ENCODE results near the gene ACOT4. TPM values are rescaled to one million over a fixed set of nuclear protein-coding genes. Genes with fewer than 3 reads are reported as not detected.

Gene ACOT4
- total RNA-seq, 1 experiment from 2014 or later = 1.8 TPM

GRCh38 chr14:73567358-73567757 lies 24.3 kb upstream of the ACOT4 start:
- no peak overlapping the region for H2BK120ac ChIP-seq (ENCODE audit: low read depth, low read length, poor library complexity, severe bottlenecking)
- H3K36me3 Mint-ChIP-seq (ENCODE audit: insufficient read depth in 1 of 3, low read depth in 3 of 3) = peaks cover 10 to 29% (median 27%) of the 10 kb centered on the region in 3 experiments
- H4K91ac ChIP-seq (ENCODE audit: insufficient read length, low read depth, low read length) = no peak overlapping the region
- no peak for DNase-seq
- H3K79me2 ChIP-seq (ENCODE audit: insufficient read depth, low read length) = no peaks in the 10 kb centered on the region
- H3K18ac ChIP-seq (ENCODE audit: insufficient read length, low read depth, low read length) = no peak overlapping the region
- no peak overlapping the region for H2BK15ac ChIP-seq (ENCODE audit: low read depth, low read length)
- H3K4me1 ChIP-seq (ENCODE audit: insufficient read depth, low read length) = peaks cover 3% of the 10 kb centered on the region; the same call in 1 of the 2 replicates
- H4K5ac ChIP-seq (ENCODE audit: insufficient read length, low read depth, low read length) = no peak overlapping the region
- no peak overlapping the region for H3K4ac ChIP-seq (ENCODE audit: low read depth, low read length)
- H3K23me2 ChIP-seq (ENCODE audit: insufficient read length, low read depth, low read length, poor library complexity, severe bottlenecking) = peaks cover 7% of the 10 kb centered on the region
- H2BK5ac ChIP-seq (ENCODE audit: insufficient read length, low read length) = no peak overlapping the region
- no peaks in the 10 kb centered on the region for H3K27me3 ChIP-seq (ENCODE audit: insufficient read depth, low read length)
- no peak overlapping the region for H3K23ac ChIP-seq (ENCODE audit: insufficient read length, low read depth, low read length)
- no peaks in the 10 kb centered on the region for H3K9me3 ChIP-seq (ENCODE audit: control insufficient read depth, low read depth, low read length)
- H4K20me1 ChIP-seq (ENCODE audit: control insufficient read depth, insufficient read depth, insufficient read length) = no peaks in the 10 kb centered on the region
- no peak overlapping the region for H3K27ac Mint-ChIP-seq
- WGBS (ENCODE audit: extremely low coverage, insufficient read length, low lambda C conversion rate) = no CpG with 5 or more reads among the region's 7 CpGs
- no peak overlapping the region for H4K8ac ChIP-seq (replicated peaks; ENCODE audit: insufficient read length, low read depth, low read length)
- no peak overlapping the region for H2AFZ ChIP-seq (ENCODE audit: low read length)
- no peak overlapping the region for H3K4me2 ChIP-seq (ENCODE audit: insufficient read depth, insufficient read length, low read length)
- peaks cover 15% of the 10 kb centered on the region for H3K27me3 Mint-ChIP-seq (ENCODE audit: low read depth)
- H3K14ac ChIP-seq (ENCODE audit: insufficient read depth, low read length) = no peak overlapping the region
- no peak for TF ChIP-seq CTCF (conservative IDR thresholded peaks at IDR 0.05)
- H2BK12ac ChIP-seq (ENCODE audit: insufficient read length, low read depth, low read length) = no peak overlapping the region
- peaks cover 24 to 31% of the 10 kb centered on the region in 2 experiments for H3K4me1 Mint-ChIP-seq
- H3T11ph ChIP-seq (ENCODE audit: low read length) = no peak overlapping the region
- H2BK20ac ChIP-seq (ENCODE audit: low read depth, low read length, poor library complexity, severe bottlenecking) = no peak overlapping the region
- peaks cover 10 to 13% of the 10 kb centered on the region in 2 experiments for H3K9me3 Mint-ChIP-seq
- H3K56ac ChIP-seq (ENCODE audit: insufficient read length, low read depth, low read length) = no peak overlapping the region
- H3K27ac ChIP-seq (ENCODE audit: insufficient read length, low read depth, low read length) = no peak overlapping the region
- H2AK5ac ChIP-seq (ENCODE audit: insufficient read length, low read length) = no peak overlapping the region
- H3K79me1 ChIP-seq (ENCODE audit: insufficient read depth, low read depth, low read length, poor library complexity, severe bottlenecking) = no peaks in the 10 kb centered on the region
- no peak overlapping the region for H3K4me3 Mint-ChIP-seq
- H3K9ac ChIP-seq (ENCODE audit: extremely low read depth, insufficient read length, low read length) = no peak overlapping the region

All from H9 (cell line).